ENCODE results near the gene EPB41L2.

EPB41L2 gene

GRCh38 chr6:130929036-130929678 is 133.9 kb downstream of the EPB41L2 start:
- TF ChIP-seq FOXP2 (optimal IDR thresholded peaks at IDR 0.05; ENCODE audit: borderline replicate concordance, extremely low read depth, extremely low read length, insufficient read depth) (no peak), TAF1 (IDR thresholded peaks at IDR 0.05; ENCODE audit: borderline replicate concordance, insufficient read depth, low read length) (no peak), POLR2AphosphoS5 (IDR thresholded peaks at IDR 0.05; ENCODE audit: low read depth, low read length) (no peak), REST (IDR thresholded peaks at IDR 0.05; ENCODE audit: insufficient read depth in 1 of 2, low read depth in 2 of 2, low read length in 2 of 2) (no peak), SIN3A (IDR thresholded peaks at IDR 0.05; ENCODE audit: borderline replicate concordance, insufficient read depth, low read length) (no peak)

- no peak for TF ChIP-seq TAF1 (IDR thresholded peaks at IDR 0.05; ENCODE audit: borderline replicate concordance, insufficient read depth, low read length)
- no peak for TF ChIP-seq POLR2AphosphoS5 (IDR thresholded peaks at IDR 0.05; ENCODE audit: low read depth, low read length)
- TF ChIP-seq FOXP2 (optimal IDR thresholded peaks at IDR 0.05; ENCODE audit: borderline replicate concordance, extremely low read depth, extremely low read length, insufficient read depth), result no peak
- TF ChIP-seq SIN3A (IDR thresholded peaks at IDR 0.05; ENCODE audit: borderline replicate concordance, insufficient read depth, low read length), result no peak
- TF ChIP-seq REST (IDR thresholded peaks at IDR 0.05; ENCODE audit: insufficient read depth in 1 of 2, low read depth in 2 of 2, low read length in 2 of 2), result no peak
Measured at GRCh38 chr6:130928158-130928912, 134.7 kb downstream of the EPB41L2 start.

- TF ChIP-seq TAF1 (IDR thresholded peaks at IDR 0.05; ENCODE audit: borderline replicate concordance, insufficient read depth, low read length) (no peak), SIN3A (IDR thresholded peaks at IDR 0.05; ENCODE audit: borderline replicate concordance, insufficient read depth, low read length) (no peak), REST (IDR thresholded peaks at IDR 0.05; ENCODE audit: insufficient read depth in 1 of 2, low read depth in 2 of 2, low read length in 2 of 2) (no peak), POLR2AphosphoS5 (IDR thresholded peaks at IDR 0.05; ENCODE audit: low read depth, low read length) (no peak), FOXP2 (optimal IDR thresholded peaks at IDR 0.05; ENCODE audit: borderline replicate concordance, extremely low read depth, extremely low read length, insufficient read depth) (no peak)
Measured at GRCh38 chr6:130927305-130927704, 135.7 kb downstream of the EPB41L2 start.

GRCh38 chr6:130923350-130923749 is 139.7 kb downstream of the EPB41L2 start:
- no peak for TF ChIP-seq SIN3A (IDR thresholded peaks at IDR 0.05; ENCODE audit: borderline replicate concordance, insufficient read depth, low read length)
- TF ChIP-seq POLR2AphosphoS5 (IDR thresholded peaks at IDR 0.05; ENCODE audit: low read depth, low read length), result no peak
- no peak for TF ChIP-seq FOXP2 (optimal IDR thresholded peaks at IDR 0.05; ENCODE audit: borderline replicate concordance, extremely low read depth, extremely low read length, insufficient read depth)
- TF ChIP-seq REST (IDR thresholded peaks at IDR 0.05; ENCODE audit: insufficient read depth in 1 of 2, low read depth in 2 of 2, low read length in 2 of 2), result no peak
- TF ChIP-seq TAF1 (IDR thresholded peaks at IDR 0.05; ENCODE audit: borderline replicate concordance, insufficient read depth, low read length), result no peak
